ENCODE measurements around the gene TMEM144. TPM values are rescaled to one million over a fixed set of nuclear protein-coding genes. Genes with fewer than 3 reads are reported as not detected.
"Not testable (repeated sequence)": the region's sequence is repeated elsewhere in the genome, so short reads cannot be mapped to it uniquely, and the experiment has no call there.

The TMEM144 gene
- total RNA-seq, 4 donors from 2014 or later = 3.7 to 9.3 (median 6.2) TPM

DNA sequence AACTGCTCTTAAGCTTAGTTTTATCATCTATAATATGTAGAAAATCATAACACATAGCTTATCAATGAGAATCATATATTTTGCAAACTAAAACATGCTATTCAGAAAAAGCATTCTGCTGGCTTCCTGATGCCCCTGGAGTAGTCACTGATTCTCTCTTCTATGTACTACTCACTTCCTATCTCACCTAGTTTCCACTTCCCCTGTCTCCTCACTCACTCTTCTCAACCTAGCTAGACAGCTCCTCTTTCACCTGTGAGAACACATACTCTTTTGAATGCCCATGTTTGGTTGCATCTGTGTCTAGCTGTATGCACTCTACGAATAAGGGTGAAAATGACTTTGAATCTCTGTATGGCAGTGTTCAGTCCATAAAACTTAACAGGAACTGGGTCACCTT lies 9.3 kb downstream of the TMEM144 start:
- no peak overlapping the region for H3K27ac ChIP-seq
- no peaks in the 10 kb centered on the region for H3K27me3 ChIP-seq
- H3K4me3 ChIP-seq = no peak overlapping the region
- no peaks in the 10 kb centered on the region for H3K9me3 ChIP-seq
- whole genome bisulfite sequencing = 91% methylated on average over 1 of the region's 1 CpG
- DNase-seq (ENCODE audit: low spot score in 2 of 2) = no peak
- TF ChIP-seq EP300 (IDR thresholded peaks at IDR 0.05) (no peak), POLR2AphosphoS5 (IDR thresholded peaks at IDR 0.05) (no peak), CTCF (IDR thresholded peaks at IDR 0.05) (no peak), POLR2A (IDR thresholded peaks at IDR 0.05) (no peak)
- H3K4me1 ChIP-seq = no peaks in the 10 kb centered on the region
- peaks cover 13% of the 10 kb centered on the region for H3K36me3 ChIP-seq

GRCh38 chr4:158224318-158224717 lies 14.0 kb downstream of the TMEM144 start:
- not testable (repeated sequence) for H3K27me3 ChIP-seq; DNase-seq (ENCODE audit: low spot score in 2 of 2); H3K4me3 ChIP-seq; H3K9me3 ChIP-seq; H3K4me1 ChIP-seq; H3K27ac ChIP-seq
- 94% methylated on average over 4 of the region's 4 CpGs for WGBS
- peaks cover 13% of the 10 kb centered on the region for H3K36me3 ChIP-seq

DNA sequence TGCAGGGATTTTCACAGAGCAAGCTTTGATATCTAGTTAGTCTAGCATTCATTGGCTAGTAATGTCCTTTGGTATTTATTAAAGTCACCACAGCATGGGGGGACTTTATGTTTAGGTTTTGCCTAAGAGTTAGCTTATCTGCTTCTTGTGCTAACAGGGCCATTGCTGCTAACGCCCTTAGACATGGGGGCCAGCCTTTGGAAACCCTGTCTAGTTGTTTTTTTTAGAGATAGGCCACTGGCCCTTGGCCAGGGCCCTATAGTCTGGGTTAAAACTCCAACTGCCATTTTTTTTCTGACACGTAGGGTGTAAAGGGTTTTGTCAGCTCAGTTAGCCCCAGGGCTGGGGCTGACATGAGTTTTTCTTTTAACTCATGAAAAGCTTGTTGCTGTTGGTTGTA lies 14.7 kb downstream of the TMEM144 start:
- not testable (repeated sequence) for DNase-seq (ENCODE audit: low spot score in 2 of 2); H3K27ac ChIP-seq; H3K4me1 ChIP-seq; H3K27me3 ChIP-seq; H3K4me3 ChIP-seq; H3K9me3 ChIP-seq
- 79% methylated on average over 2 of the region's 2 CpGs for whole genome bisulfite sequencing
- peaks cover 13% of the 10 kb centered on the region for H3K36me3 ChIP-seq

DNA sequence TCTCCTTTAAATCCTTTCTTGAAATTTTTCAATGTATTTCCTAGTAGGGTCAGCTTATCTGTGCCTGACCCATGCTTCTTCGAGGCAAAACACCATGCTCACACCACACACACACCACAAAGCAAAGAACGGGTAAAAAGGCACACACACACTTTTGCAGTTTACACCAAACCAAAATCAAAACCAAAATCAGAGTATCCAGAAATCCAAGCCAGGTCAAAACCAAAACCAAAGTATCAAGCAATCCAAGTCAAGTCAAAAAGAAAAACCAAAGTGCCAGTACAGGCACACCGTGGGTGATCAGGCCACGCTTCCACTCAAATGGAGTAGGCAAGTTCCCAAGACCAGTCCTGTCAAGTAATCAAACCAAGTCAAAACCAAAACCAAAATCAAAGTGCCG lies 17.6 kb downstream of the TMEM144 start:
- not testable (repeated sequence) for H3K4me3 ChIP-seq; H3K36me3 ChIP-seq; H3K9me3 ChIP-seq; H3K27me3 ChIP-seq; H3K27ac ChIP-seq; DNase-seq (ENCODE audit: low spot score in 2 of 2); H3K4me1 ChIP-seq
- 92% methylated on average over 5 of the region's 5 CpGs for WGBS

DNA sequence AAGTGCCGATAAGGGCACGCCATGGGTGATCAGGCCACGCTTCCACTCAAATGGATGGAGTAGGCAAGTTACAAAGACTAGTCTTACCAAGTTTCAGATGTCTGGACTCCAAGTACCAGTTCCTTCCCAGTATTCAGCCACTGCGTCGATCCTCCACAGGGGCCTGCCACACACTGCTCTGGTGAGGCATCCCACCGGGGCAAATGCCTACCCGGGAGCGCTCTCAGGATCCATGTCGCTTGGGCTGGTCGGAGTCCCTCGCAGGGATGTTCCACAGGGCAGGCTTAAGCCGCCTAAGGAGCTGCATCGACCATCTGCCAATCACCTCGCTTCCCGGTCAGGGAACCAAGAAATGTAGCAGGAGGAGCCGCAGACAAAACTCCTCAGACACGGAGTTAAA lies 18.1 kb downstream of the TMEM144 start:
- H3K27me3 ChIP-seq; DNase-seq (ENCODE audit: low spot score in 2 of 2); H3K27ac ChIP-seq; H3K4me1 ChIP-seq; H3K4me3 ChIP-seq; H3K9me3 ChIP-seq; H3K36me3 ChIP-seq: not testable (repeated sequence)
- WGBS = 94% methylated on average over 17 of the region's 17 CpGs

- no peak for DNase-seq (ENCODE audit: low spot score in 2 of 2)
- no peak for TF ChIP-seq CTCF (IDR thresholded peaks at IDR 0.05)
- TF ChIP-seq EP300 (IDR thresholded peaks at IDR 0.05) = no peak
- H3K36me3 ChIP-seq = no peaks in the 10 kb centered on the region
- WGBS = 92% methylated on average over 2 of the region's 5 CpGs
- no peak overlapping the region for H3K27ac ChIP-seq
- no peaks in the 10 kb centered on the region for H3K27me3 ChIP-seq
- no peaks in the 10 kb centered on the region for H3K9me3 ChIP-seq
- H3K4me1 ChIP-seq = no peaks in the 10 kb centered on the region
- no peak overlapping the region for H3K4me3 ChIP-seq
Measured at GRCh38 chr4:158229768-158230167, 19.5 kb downstream of the TMEM144 start.

DNA sequence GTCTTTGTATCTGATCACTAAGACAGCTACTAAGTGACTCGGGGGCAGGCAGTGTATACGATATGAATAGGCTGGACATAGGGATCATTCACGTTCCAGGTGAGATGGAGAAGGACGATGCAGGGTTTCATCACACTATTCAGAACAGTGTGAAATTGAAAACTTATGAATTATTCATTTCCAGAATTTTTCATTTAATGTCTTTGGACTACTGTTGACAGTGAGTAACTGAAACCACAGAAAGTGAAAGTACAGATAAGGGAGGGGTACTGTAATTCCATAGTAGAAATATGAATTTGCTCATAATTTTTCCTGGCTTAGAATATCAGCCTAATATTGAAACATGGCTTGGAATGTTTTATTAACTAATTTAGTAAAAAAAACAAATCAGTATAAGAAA lies 24.4 kb downstream of the TMEM144 start:
- WGBS = 86% methylated on average over 4 of the region's 4 CpGs
- TF ChIP-seq EP300 (IDR thresholded peaks at IDR 0.05) (no peak), CTCF (IDR thresholded peaks at IDR 0.05) (no peak), POLR2AphosphoS5 (IDR thresholded peaks at IDR 0.05) (no peak), POLR2A (IDR thresholded peaks at IDR 0.05) (no peak)

More for the DNA sequence above, 24.4 kb downstream of the TMEM144 start:
- Histone ChIP-seq H3K4me3 (no peak overlapping the region), H3K9me3 (no peaks in the 10 kb centered on the region), H3K36me3 (no peaks in the 10 kb centered on the region), H3K4me1 (no peaks in the 10 kb centered on the region), H3K27ac (no peak overlapping the region), H3K27me3 (no peaks in the 10 kb centered on the region)
- no peak for DNase-seq (ENCODE audit: low spot score in 2 of 2)
